ENCODE data around the gene TEAD4. TPM values are rescaled to one million over a fixed set of nuclear protein-coding genes. Genes with fewer than 3 reads are reported as not detected.

Gene TEAD4
- total and polyA plus RNA-seq, 3 donors from 2014 or later, result 9.7 to 16.1 (median 10.9) TPM

DNA sequence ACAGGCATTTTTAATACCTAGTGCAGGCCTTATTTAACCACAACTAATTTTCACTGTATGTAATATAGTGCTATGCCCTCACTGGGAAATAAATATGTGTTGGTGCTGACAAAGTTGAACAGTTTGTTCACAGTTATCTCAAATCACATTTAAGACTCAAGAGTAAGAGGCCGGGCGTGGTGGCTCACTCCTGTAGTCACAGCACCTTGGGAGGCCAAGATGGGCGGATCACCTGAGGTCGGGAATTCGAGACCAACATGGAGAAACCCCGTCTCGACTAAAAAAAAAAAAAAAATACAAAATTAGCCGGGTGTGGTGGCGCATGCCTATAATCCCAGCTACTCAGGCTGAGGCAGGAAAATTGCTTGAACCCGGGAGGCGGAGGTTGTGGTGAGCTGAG, 22.9 kb upstream of the TEAD4 start:
- no peaks in the 10 kb centered on the region for H3K36me3 ChIP-seq (ENCODE audit: low read depth, missing control alignments)
- H3K9me3 ChIP-seq, result no peaks in the 10 kb centered on the region
- WGBS, 2 donors, result 96 to 97% methylated on average over 11 of the region's 11 CpGs
- no peak for DNase-seq
- H3K27me3 ChIP-seq, result no peaks in the 10 kb centered on the region
- TF ChIP-seq, protein P1, sequence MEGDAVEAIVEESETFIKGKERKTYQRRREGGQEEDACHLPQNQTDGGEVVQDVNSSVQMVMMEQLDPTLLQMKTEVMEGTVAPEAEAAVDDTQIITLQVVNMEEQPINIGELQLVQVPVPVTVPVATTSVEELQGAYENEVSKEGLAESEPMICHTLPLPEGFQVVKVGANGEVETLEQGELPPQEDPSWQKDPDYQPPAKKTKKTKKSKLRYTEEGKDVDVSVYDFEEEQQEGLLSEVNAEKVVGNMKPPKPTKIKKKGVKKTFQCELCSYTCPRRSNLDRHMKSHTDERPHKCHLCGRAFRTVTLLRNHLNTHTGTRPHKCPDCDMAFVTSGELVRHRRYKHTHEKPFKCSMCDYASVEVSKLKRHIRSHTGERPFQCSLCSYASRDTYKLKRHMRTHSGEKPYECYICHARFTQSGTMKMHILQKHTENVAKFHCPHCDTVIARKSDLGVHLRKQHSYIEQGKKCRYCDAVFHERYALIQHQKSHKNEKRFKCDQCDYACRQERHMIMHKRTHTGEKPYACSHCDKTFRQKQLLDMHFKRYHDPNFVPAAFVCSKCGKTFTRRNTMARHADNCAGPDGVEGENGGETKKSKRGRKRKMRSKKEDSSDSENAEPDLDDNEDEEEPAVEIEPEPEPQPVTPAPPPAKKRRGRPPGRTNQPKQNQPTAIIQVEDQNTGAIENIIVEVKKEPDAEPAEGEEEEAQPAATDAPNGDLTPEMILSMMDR (IDR thresholded peaks at IDR 0.05), result no peak
- no peak for TF ChIP-seq POLR2A (IDR thresholded peaks at IDR 0.05)
- H3K27ac ChIP-seq, result no peak overlapping the region
- H3K4me3 ChIP-seq, result no peak overlapping the region
- intact Hi-C loops (cut with DNase I; ENCODE audit: low total_unique reads), result loop anchor here (10.0 kb wide), 1 partner anchor 102 kb away; the partner anchor contains the start of gene NRIP2
- no peaks in the 10 kb centered on the region for H3K4me1 ChIP-seq

DNA sequence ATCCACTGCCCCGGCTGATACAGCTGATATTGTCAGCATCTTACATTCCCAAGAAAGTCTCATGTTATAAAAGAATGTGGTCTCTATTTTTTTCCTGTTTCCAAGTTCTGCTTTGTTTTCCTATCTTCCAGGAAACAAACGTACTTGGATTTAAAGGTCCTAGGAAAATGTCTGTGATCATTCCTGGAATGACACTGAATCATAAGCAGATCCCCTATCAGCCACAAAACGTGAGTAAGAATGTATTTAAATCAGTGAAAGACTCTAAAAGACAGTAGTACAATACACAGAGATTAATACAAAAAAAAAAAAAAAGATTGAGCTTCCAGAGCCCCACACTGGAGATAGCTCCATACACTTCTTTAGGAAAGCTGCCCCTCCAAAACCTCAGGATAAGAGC, 21.7 kb upstream of the TEAD4 start:
- TF ChIP-seq, protein P1 (IDR thresholded peaks at IDR 0.05), result no peak
- no peak for TF ChIP-seq POLR2A (IDR thresholded peaks at IDR 0.05)
- Histone ChIP-seq H3K27me3 (no peaks in the 10 kb centered on the region), H3K36me3 (ENCODE audit: low read depth, missing control alignments) (no peaks in the 10 kb centered on the region), H3K4me1 (no peaks in the 10 kb centered on the region), H3K27ac (no peak overlapping the region), H3K4me3 (no peak overlapping the region), H3K9me3 (no peaks in the 10 kb centered on the region)
- DNase-seq, result no peak
- 82 to 87% methylated on average over 3 of the region's 3 CpGs for WGBS, 2 donors
- intact Hi-C loops (cut with DNase I; ENCODE audit: low total_unique reads), result loop anchor here (10.0 kb wide), 1 partner anchor 103 kb away; the partner anchor contains the start of gene NRIP2

DNA sequence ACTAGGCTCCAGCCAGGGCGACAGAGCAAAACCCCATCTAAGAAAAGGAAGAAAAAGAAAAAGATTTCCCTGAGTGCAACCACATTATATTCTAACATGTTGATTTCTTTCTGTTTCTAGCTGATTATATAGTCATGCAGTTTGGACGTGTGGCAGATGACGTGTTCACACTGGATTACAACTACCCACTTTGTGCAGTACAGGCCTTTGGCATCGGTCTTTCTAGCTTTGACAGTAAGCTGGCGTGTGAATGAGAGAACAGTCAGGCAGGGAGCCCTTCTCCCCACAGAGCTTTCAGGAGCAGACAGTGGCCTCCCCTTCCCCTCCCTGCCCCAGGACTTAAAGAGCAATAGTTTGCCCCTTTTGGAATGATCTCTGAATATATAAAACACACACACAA, 20.0 kb upstream of the TEAD4 start:
- 81 to 93% methylated on average over 5 of the region's 5 CpGs for WGBS, 2 donors
- Histone ChIP-seq H3K4me1 (no peaks in the 10 kb centered on the region), H3K36me3 (ENCODE audit: low read depth, missing control alignments) (no peaks in the 10 kb centered on the region), H3K4me3 (no peak overlapping the region), H3K27ac (no peak overlapping the region), H3K9me3 (no peaks in the 10 kb centered on the region), H3K27me3 (no peaks in the 10 kb centered on the region)
- no peak for DNase-seq
- intact Hi-C loops (cut with DNase I; ENCODE audit: low total_unique reads), result loop anchor here (10.0 kb wide), 1 partner anchor 104 kb away; the partner anchor contains the start of gene NRIP2
- TF ChIP-seq POLR2A (IDR thresholded peaks at IDR 0.05), result no peak
- TF ChIP-seq, protein P1 (IDR thresholded peaks at IDR 0.05), result no peak

DNA sequence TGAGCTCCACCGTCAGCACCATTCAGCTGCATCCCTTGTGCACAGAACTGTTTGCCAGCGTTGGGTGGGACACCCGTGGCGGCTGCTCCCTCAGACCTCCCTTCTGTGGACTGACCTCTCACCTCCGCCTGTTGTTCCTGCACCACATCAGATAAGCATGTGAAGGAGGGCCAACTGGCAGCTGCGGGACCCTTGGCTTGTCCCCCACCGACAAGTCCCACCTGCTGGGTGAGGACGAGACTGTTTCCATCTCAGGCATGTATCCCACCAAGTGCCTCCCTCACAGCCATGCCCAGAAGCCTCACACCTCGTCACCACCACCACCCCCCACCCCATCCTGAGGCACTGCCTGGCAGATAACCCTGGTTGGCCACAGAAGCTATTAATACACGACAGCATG, 18.6 kb upstream of the TEAD4 start:
- H3K4me3 ChIP-seq, result no peak overlapping the region
- no peak overlapping the region for H3K27ac ChIP-seq
- intact Hi-C loops (cut with DNase I; ENCODE audit: low total_unique reads), result no loop called here
- no peaks in the 10 kb centered on the region for H3K4me1 ChIP-seq
- H3K9me3 ChIP-seq, result no peaks in the 10 kb centered on the region
- no peaks in the 10 kb centered on the region for H3K36me3 ChIP-seq (ENCODE audit: low read depth, missing control alignments)
- no peaks in the 10 kb centered on the region for H3K27me3 ChIP-seq
- DNase-seq, result no peak
- TF ChIP-seq, protein P1 (IDR thresholded peaks at IDR 0.05), result no peak
- no peak for TF ChIP-seq POLR2A (IDR thresholded peaks at IDR 0.05)
- WGBS, 2 donors, result 41 to 64% methylated on average over 8 to 10 of the region's 10 CpGs

DNA sequence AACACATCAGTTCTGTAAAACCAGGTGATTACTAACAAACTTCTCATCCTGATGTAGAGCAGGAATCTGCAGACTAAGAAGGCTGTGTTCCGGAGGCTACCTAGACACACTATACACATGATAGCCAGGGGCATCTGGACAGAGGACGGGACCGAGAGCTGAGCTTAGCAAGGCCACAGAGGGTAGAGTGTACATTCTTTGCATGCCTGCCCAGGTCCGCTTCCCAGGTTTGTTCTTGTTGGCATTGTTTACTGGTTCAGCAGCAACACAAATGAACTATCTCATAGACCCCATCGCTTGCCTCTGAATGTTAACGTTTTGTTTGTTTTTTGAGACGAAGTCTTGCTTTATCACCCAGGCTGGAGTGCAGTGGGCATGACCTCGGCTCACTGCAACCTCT, 17.7 kb upstream of the TEAD4 start:
- no peak for DNase-seq
- no peaks in the 10 kb centered on the region for H3K36me3 ChIP-seq (ENCODE audit: low read depth, missing control alignments)
- 81 to 82% methylated on average over 8 of the region's 8 CpGs for WGBS, 2 donors

More for the DNA sequence above, 17.7 kb upstream of the TEAD4 start:
- H3K4me3 ChIP-seq, result no peak overlapping the region
- no peak for TF ChIP-seq POLR2A (IDR thresholded peaks at IDR 0.05)
- TF ChIP-seq, protein P1 (IDR thresholded peaks at IDR 0.05), result no peak
- H3K4me1 ChIP-seq, result no peaks in the 10 kb centered on the region
- intact Hi-C loops (cut with DNase I; ENCODE audit: low total_unique reads), result no loop called here
- no peaks in the 10 kb centered on the region for H3K27me3 ChIP-seq
- H3K27ac ChIP-seq, result no peak overlapping the region
- H3K9me3 ChIP-seq, result no peaks in the 10 kb centered on the region
